ENCODE data around the gene CNGB1.
"Not testable (repeated sequence)": the region's sequence is repeated elsewhere in the genome, so short reads cannot be mapped to it uniquely, and the experiment has no call there.

The CNGB1 gene

GRCh38 chr16:57992084-57992483 is 21.2 kb upstream of the CNGB1 start:
- no peak overlapping the region for H3K9ac ChIP-seq (ENCODE audit: low read depth, low read length)
- no peaks in the 10 kb centered on the region for H3K36me3 ChIP-seq (ENCODE audit: insufficient read depth, low read length)
- H3K9me3 ChIP-seq (ENCODE audit: control insufficient read depth, insufficient read depth, low read length) = no peaks in the 10 kb centered on the region
- peaks cover 3% of the 10 kb centered on the region; the same call in 1 of the 2 replicates for H3K4me1 ChIP-seq (ENCODE audit: insufficient read depth, low read length)

- H3K9ac ChIP-seq (ENCODE audit: low read depth, low read length) = no peak overlapping the region
- peaks cover 3% of the 10 kb centered on the region; the same call in 1 of the 2 replicates for H3K4me1 ChIP-seq (ENCODE audit: insufficient read depth, low read length)
- no peaks in the 10 kb centered on the region for H3K9me3 ChIP-seq (ENCODE audit: control insufficient read depth, insufficient read depth, low read length)
- no peaks in the 10 kb centered on the region for H3K36me3 ChIP-seq (ENCODE audit: insufficient read depth, low read length)
Observed at GRCh38 chr16:57991551-57992059, 20.7 kb upstream of the CNGB1 start.

GRCh38 chr16:57988929-57989328 is 18.0 kb upstream of the CNGB1 start:
- Histone ChIP-seq H3K4me1 (ENCODE audit: insufficient read depth, low read length) (no peaks in the 10 kb centered on the region; the same call in 1 of the 2 replicates), H3K9ac (ENCODE audit: low read depth, low read length) (no peak overlapping the region), H3K36me3 (ENCODE audit: insufficient read depth, low read length) (no peaks in the 10 kb centered on the region), H3K9me3 (ENCODE audit: control insufficient read depth, insufficient read depth, low read length) (no peaks in the 10 kb centered on the region)

GRCh38 chr16:57987441-57988177 is 16.7 kb upstream of the CNGB1 start:
- Histone ChIP-seq H3K4me1 (ENCODE audit: insufficient read depth, low read length) (no peaks in the 10 kb centered on the region), H3K9me3 (ENCODE audit: control insufficient read depth, insufficient read depth, low read length) (no peaks in the 10 kb centered on the region), H3K36me3 (ENCODE audit: insufficient read depth, low read length) (no peaks in the 10 kb centered on the region), H3K9ac (ENCODE audit: low read depth, low read length) (no peak overlapping the region)

GRCh38 chr16:57986196-57986595 is 15.3 kb upstream of the CNGB1 start:
- H3K4me1 ChIP-seq (ENCODE audit: insufficient read depth, low read length) = no peaks in the 10 kb centered on the region
- no peak overlapping the region for H3K9ac ChIP-seq (ENCODE audit: low read depth, low read length)
- no peaks in the 10 kb centered on the region for H3K9me3 ChIP-seq (ENCODE audit: control insufficient read depth, insufficient read depth, low read length)
- H3K36me3 ChIP-seq (ENCODE audit: insufficient read depth, low read length) = no peaks in the 10 kb centered on the region

- H3K4me1 ChIP-seq (ENCODE audit: insufficient read depth, low read length) = no peaks in the 10 kb centered on the region
- peak overlapping the region; percentile 64; the same call in 1 of the 2 replicates for H3K9ac ChIP-seq (ENCODE audit: low read depth, low read length)
- no peaks in the 10 kb centered on the region for H3K9me3 ChIP-seq (ENCODE audit: control insufficient read depth, insufficient read depth, low read length)
- H3K36me3 ChIP-seq (ENCODE audit: insufficient read depth, low read length) = no peaks in the 10 kb centered on the region
Observed at GRCh38 chr16:57985204-57986181, 14.6 kb upstream of the CNGB1 start.

- peak overlapping the region; percentile 69; the same call in 1 of the 2 replicates for H3K9ac ChIP-seq (ENCODE audit: low read depth, low read length)
- H3K4me1 ChIP-seq (ENCODE audit: insufficient read depth, low read length) = no peaks in the 10 kb centered on the region
- H3K36me3 ChIP-seq (ENCODE audit: insufficient read depth, low read length) = no peaks in the 10 kb centered on the region
- H3K9me3 ChIP-seq (ENCODE audit: control insufficient read depth, insufficient read depth, low read length) = no peaks in the 10 kb centered on the region
Observed at GRCh38 chr16:57984443-57985203, 13.7 kb upstream of the CNGB1 start.

- H3K9ac ChIP-seq (ENCODE audit: low read depth, low read length) = no peak overlapping the region
- H3K4me1 ChIP-seq (ENCODE audit: insufficient read depth, low read length) = no peaks in the 10 kb centered on the region
- H3K36me3 ChIP-seq (ENCODE audit: insufficient read depth, low read length) = no peaks in the 10 kb centered on the region
- H3K9me3 ChIP-seq (ENCODE audit: control insufficient read depth, insufficient read depth, low read length) = no peaks in the 10 kb centered on the region
Observed at GRCh38 chr16:57982385-57982784, 11.5 kb upstream of the CNGB1 start.

GRCh38 chr16:57981636-57982035 is 10.7 kb upstream of the CNGB1 start:
- no peaks in the 10 kb centered on the region for H3K4me1 ChIP-seq (ENCODE audit: insufficient read depth, low read length)
- H3K9me3 ChIP-seq (ENCODE audit: control insufficient read depth, insufficient read depth, low read length) = no peaks in the 10 kb centered on the region
- no peaks in the 10 kb centered on the region for H3K36me3 ChIP-seq (ENCODE audit: insufficient read depth, low read length)
- no peak overlapping the region for H3K9ac ChIP-seq (ENCODE audit: low read depth, low read length)

- H3K4me1 ChIP-seq (ENCODE audit: insufficient read depth, low read length) = peaks cover 8% of the 10 kb centered on the region; the same call in 1 of the 2 replicates
- H3K9ac ChIP-seq (ENCODE audit: low read depth, low read length) = no peak overlapping the region
- H3K9me3 ChIP-seq (ENCODE audit: control insufficient read depth, insufficient read depth, low read length) = no peaks in the 10 kb centered on the region
- H3K36me3 ChIP-seq (ENCODE audit: insufficient read depth, low read length) = no peaks in the 10 kb centered on the region
Observed at GRCh38 chr16:57979006-57979585, 8.2 kb upstream of the CNGB1 start.

- not testable (repeated sequence) for H3K9ac ChIP-seq (ENCODE audit: low read depth, low read length); H3K36me3 ChIP-seq (ENCODE audit: insufficient read depth, low read length); H3K4me1 ChIP-seq (ENCODE audit: insufficient read depth, low read length); H3K9me3 ChIP-seq (ENCODE audit: control insufficient read depth, insufficient read depth, low read length)
Observed at GRCh38 chr16:57978070-57978465, 7.1 kb upstream of the CNGB1 start.

GRCh38 chr16:57977418-57978069 is 6.6 kb upstream of the CNGB1 start:
- H3K9me3 ChIP-seq (ENCODE audit: control insufficient read depth, insufficient read depth, low read length) = no peaks in the 10 kb centered on the region
- H3K9ac ChIP-seq (ENCODE audit: low read depth, low read length) = no peak overlapping the region
- H3K4me1 ChIP-seq (ENCODE audit: insufficient read depth, low read length) = peaks cover 8% of the 10 kb centered on the region; the same call in 1 of the 2 replicates
- no peaks in the 10 kb centered on the region for H3K36me3 ChIP-seq (ENCODE audit: insufficient read depth, low read length)

- H3K36me3 ChIP-seq (ENCODE audit: insufficient read depth, low read length) = no peaks in the 10 kb centered on the region
- peaks cover 8% of the 10 kb centered on the region; the same call in 1 of the 2 replicates for H3K4me1 ChIP-seq (ENCODE audit: insufficient read depth, low read length)
- H3K9me3 ChIP-seq (ENCODE audit: control insufficient read depth, insufficient read depth, low read length) = no peaks in the 10 kb centered on the region
- no peak overlapping the region for H3K9ac ChIP-seq (ENCODE audit: low read depth, low read length)
Observed at GRCh38 chr16:57976331-57976796, 5.4 kb upstream of the CNGB1 start.
